ENCODE results near the gene TRIP10.

DNA sequence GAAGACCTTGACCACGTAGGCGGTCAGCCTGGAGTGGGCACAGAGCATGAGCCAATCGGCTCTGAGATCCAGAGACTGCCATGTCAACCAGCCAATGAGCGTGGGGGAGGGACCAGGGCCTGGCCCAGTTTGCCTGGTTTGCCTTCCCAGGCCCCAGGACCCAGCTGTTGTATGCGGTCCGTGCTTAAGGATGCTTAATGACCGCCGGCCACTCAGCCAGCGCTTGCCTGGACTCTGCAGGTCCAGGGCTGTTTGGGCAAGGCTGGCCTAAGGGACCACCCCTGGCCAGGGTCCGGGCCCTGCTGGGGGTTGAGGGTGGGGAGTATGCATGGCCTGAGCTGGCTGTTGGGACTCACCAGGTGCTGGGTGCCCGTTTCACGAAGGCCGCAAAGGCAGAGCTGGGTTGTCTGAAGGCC, 46.4 kb upstream of the TRIP10 start:
- TF ChIP-seq EZH2 (optimal IDR thresholded peaks at IDR 0.05; ENCODE audit: low read depth, low read length) = no peak
- TF ChIP-seq CTCF (IDR thresholded peaks at IDR 0.05; ENCODE audit: low read length) = no peak
- TF ChIP-seq EZH2phosphoT487 (IDR thresholded peaks at IDR 0.05; ENCODE audit: low read length) = no peak

All from MM.1S (cell line).